K562 (cell line): Measurements from ENCODE around the gene PI4K2A. TPM values are rescaled to one million over a fixed set of nuclear protein-coding genes. Genes with fewer than 3 reads are reported as not detected.
"Not testable (repeated sequence)": the region's sequence is repeated elsewhere in the genome, so short reads cannot be mapped to it uniquely, and the experiment has no call there.

Source experiments
- ATAC-seq: fragments of 200-7000 bp; cut with Tn5 transposase; 3 replicates; pipeline ENCODE4 v1.9.1; 2020; ENCODE audit warnings: moderate library complexity
- BruUV-seq: library from RNA; stranded (reverse); fragments of 400-500 nt; replicated peaks from 2 replicates; lab custom pipeline; 2021; lab: Mats Ljungman, UMichigan
- CTCF ChIA-PET: fragments of 300-600 bp; formaldehyde crosslinking; extraction: SDS; loops from one replicate; lab custom pipeline; 2021; ENCODE audit warnings: low intra/inter-chr PET ratio; lab: Yijun Ruan, JAX
- POLR2A ChIA-PET: fragments of 300-600, 350-650 bp; sonication (Branson Sonifier 250); formaldehyde crosslinking; extraction: SDS; loops from one replicate; lab custom pipeline; 2021; ENCODE audit warnings: antibody characterized with exemption, inconsistent platforms; lab: Yijun Ruan, JAX
- DNase-seq, 4 experiments: peaks; one replicate each; pipeline versions ENCODE4 v3.0.0 to v3.0.0-alpha.2; 2011 to 2018; ENCODE audit warnings: low spot score in 3 of 4, mixed read lengths in 3 of 4; ENCODE audit errors: extremely low read depth in 1 of 4
- FAIRE-seq: peaks from 2 replicates; lab custom pipeline; 2011; peaks lifted over from hg19 to GRCh38; lab: Jason Lieb, UNC
- H2AFZ ChIP-seq: 2 replicates; pipeline ENCODE4 v1.6.0; 2011; ENCODE audit warnings: low read depth, low read length, control low read depth, inconsistent platforms
- H3K27ac ChIP-seq: fragments of 200-600 bp; 3 replicates; pipeline ENCODE4 v1.8.0; 2011; ENCODE audit warnings: low read depth, mild to moderate bottlenecking, control low read depth, inconsistent platforms, low read length, moderate library complexity, mixed read lengths; ENCODE audit errors: extremely low read depth
- H3K27me3 ChIP-seq, 2 experiments: fragments of 300-600 bp in 1 of 2; 2 replicates in 1 of 2; 3 replicates in 1 of 2; pipeline versions ENCODE4 v1.6.0 to v1.8.0; 2011; ENCODE audit warnings: inconsistent platforms in 2 of 2, low read length in 2 of 2, mild to moderate bottlenecking in 1 of 2, mixed read lengths in 1 of 2, moderate library complexity in 1 of 2; ENCODE audit not compliant: control insufficient read depth in 2 of 2, insufficient read depth in 2 of 2
- H3K36me3 ChIP-seq: fragments of 300-600 bp; 3 replicates; pipeline ENCODE4 v1.8.0; 2011; ENCODE audit warnings: mild to moderate bottlenecking, low read length, inconsistent platforms; ENCODE audit not compliant: control insufficient read depth, insufficient read depth
- H3K4me1 ChIP-seq, 2 experiments: fragments of 200-600 bp in 1 of 2; replicated peaks in 1 of 2; 2 replicates in 1 of 2; 3 replicates in 1 of 2; pipeline versions ENCODE4 v1.5.1 to v1.8.0; 2011; ENCODE audit warnings: inconsistent platforms in 2 of 2, low read length in 2 of 2, mild to moderate bottlenecking in 1 of 2, mixed read lengths in 1 of 2, moderate library complexity in 1 of 2; ENCODE audit not compliant: control insufficient read depth in 2 of 2, insufficient read depth in 2 of 2
- H3K4me2 ChIP-seq: 2 replicates; pipeline ENCODE4 v1.6.1; 2011; ENCODE audit warnings: low read length, control low read depth, inconsistent platforms, mixed read lengths; ENCODE audit not compliant: insufficient read depth
- H3K4me3 ChIP-seq: fragments of 200-600 bp; sonication (generic), shearing (Covaris generic); 2 replicates; pipeline ENCODE4 v1.5.1; 2016; ENCODE audit warnings: control low read depth, inconsistent platforms
- H3K79me2 ChIP-seq: fragments of 200-600 bp; 3 replicates; pipeline ENCODE4 v1.8.0; 2011; ENCODE audit warnings: low read length, inconsistent platforms; ENCODE audit not compliant: control insufficient read depth, insufficient read depth
- H3K9ac ChIP-seq, 2 experiments: 2 replicates each; pipeline versions ENCODE4 v1.6.0 to v1.6.1; 2011; ENCODE audit warnings: low read depth in 2 of 2, low read length in 2 of 2, control low read depth in 1 of 2, inconsistent platforms in 1 of 2, mild to moderate bottlenecking in 1 of 2, mixed read lengths in 1 of 2; ENCODE audit not compliant: insufficient read depth in 1 of 2
- H3K9me1 ChIP-seq: one replicate; pipeline ENCODE4 v1.6.0; 2011; ENCODE audit warnings: inconsistent platforms, mild to moderate bottlenecking, low read length, moderate library complexity; ENCODE audit not compliant: control insufficient read depth, insufficient read depth
- H3K9me3 ChIP-seq: replicated peaks from 2 replicates; pipeline ENCODE4 v1.5.1; 2011; ENCODE audit warnings: low read depth, low read length, inconsistent platforms; ENCODE audit not compliant: control insufficient read depth, insufficient read depth
- H4K20me1 ChIP-seq: replicated peaks from 2 replicates; pipeline ENCODE4 v1.6.1; 2011; ENCODE audit warnings: low read length, inconsistent platforms, mixed read lengths; ENCODE audit not compliant: control insufficient read depth, insufficient read depth
- RFX1 ChIP-seq: fragments of 450-650 bp; IDR thresholded peaks from 2 replicates; pipeline ENCODE4 v1.6.1; 2016; ENCODE audit warnings: mild to moderate bottlenecking, moderate library complexity
- RFX7 ChIP-seq: fragments of 250-450 bp; sonication (Bioruptor Pico); IDR thresholded peaks from 2 replicates; pipeline ENCODE4 v1.5.1; 2021; ENCODE audit warnings: mild to moderate bottlenecking
- WGBS: fragments of 100-300 bp; shearing (Covaris generic); methylation state at CpG from one replicate; pipeline ENCODE4 v1.1.6; 2016; ENCODE audit warnings: low coverage, mixed read lengths; ENCODE audit not compliant: insufficient coverage; ENCODE audit errors: missing lambda C conversion rate; 5-methylcytosine and 5-hydroxymethylcytosine counted together
- in situ Hi-C: fragments of 300-500 bp; cut with MboI; formaldehyde crosslinking; loops from 4 replicates; pipeline ENCODE4 v1.15.0; 2018; ENCODE audit warnings: inconsistent platforms, mixed read lengths
- intact Hi-C: fragments of 100-400 bp; cut with micrococcal nuclease; formaldehyde crosslinking; loops from 2 replicates; pipeline ENCODE4 v1.14.2; 2022
- polyA plus RNA-seq, 8 experiments: library from polyadenylated mRNA; depleted of rRNA in 4 of 8; stranded (reverse) in 5 of 8; unstranded in 3 of 8; fragments of >200 nt; fragmentation: Nextera tagmentation in 2 of 8; fragmentation: Illumina TruSeq in 1 of 8; extraction: Ambion mirVana in 2 of 8; extraction: Trizol in 1 of 8; gene quantifications; 2 replicates each; pipeline versions ENCODE4 v1.2.1 to v1.2.3, GENCODE V29; 2011 to 2014; ENCODE audit warnings: inconsistent platforms in 1 of 8, missing spikeins in 1 of 8
- total RNA-seq, 7 experiments: library from RNA; depleted of rRNA in 6 of 7; stranded (reverse); fragments of >200 nt in 6 of 7; fragmentation: Illumina TruSeq in 2 of 7; extraction: Trizol in 2 of 7; gene quantifications; 2 replicates each; pipeline versions ENCODE4 v1.2.1 to v1.2.3, GENCODE V29; 2011 to 2021; ENCODE audit warnings: low replicate concordance in 1 of 7
- TF ChIP-seq, protein P1 (sequence below): fragments of 200-800 bp; sonication (Bioruptor generic); IDR thresholded peaks from 2 replicates; pipeline ENCODE4 v1.6.1; 2017; ENCODE audit warnings: missing genetic modification characterization, missing compliant biosample characterization
- TF ChIP-seq, protein P2 (sequence below): IDR thresholded peaks from 2 replicates; pipeline ENCODE4 v1.6.1; 2016; ENCODE audit warnings: missing genetic modification characterization, missing compliant biosample characterization

The PI4K2A gene
- total and polyA plus RNA-seq, 9 of the 15 experiments (the other 6 are each of a cell fraction or from before 2014, with no cell fraction given): 4.4 to 28.4 (median 16.5) TPM

GRCh38 chr10:97635577-97635976 is 4.9 kb upstream of the PI4K2A start (continued):
- TF ChIP-seq, protein P1, sequence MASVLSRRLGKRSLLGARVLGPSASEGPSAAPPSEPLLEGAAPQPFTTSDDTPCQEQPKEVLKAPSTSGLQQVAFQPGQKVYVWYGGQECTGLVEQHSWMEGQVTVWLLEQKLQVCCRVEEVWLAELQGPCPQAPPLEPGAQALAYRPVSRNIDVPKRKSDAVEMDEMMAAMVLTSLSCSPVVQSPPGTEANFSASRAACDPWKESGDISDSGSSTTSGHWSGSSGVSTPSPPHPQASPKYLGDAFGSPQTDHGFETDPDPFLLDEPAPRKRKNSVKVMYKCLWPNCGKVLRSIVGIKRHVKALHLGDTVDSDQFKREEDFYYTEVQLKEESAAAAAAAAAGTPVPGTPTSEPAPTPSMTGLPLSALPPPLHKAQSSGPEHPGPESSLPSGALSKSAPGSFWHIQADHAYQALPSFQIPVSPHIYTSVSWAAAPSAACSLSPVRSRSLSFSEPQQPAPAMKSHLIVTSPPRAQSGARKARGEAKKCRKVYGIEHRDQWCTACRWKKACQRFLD (CRISPR knock-in tag): no peak
- TF ChIP-seq RFX7 (CRISPR knock-in tag) (no peak), RFX1 (no peak)

DNA sequence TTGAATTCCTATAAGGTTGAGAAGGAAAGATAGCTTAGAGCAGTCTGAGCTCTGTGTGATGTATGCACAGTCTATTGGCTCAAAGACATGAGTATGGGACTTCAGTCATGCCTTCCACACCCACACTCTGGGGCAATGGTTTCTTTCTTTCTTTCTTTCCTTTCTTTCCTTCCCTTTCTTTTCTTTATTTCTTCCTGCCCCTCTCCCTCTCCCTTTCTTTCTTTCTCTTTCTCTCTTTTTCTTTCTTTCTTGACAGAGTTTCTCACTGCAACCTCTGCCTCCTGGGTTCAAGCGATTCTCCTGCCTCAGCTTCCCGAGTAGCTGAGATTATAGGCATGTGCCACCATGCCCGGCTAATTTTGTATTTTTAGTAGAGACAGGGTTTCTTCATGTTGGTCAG is 1.4 kb upstream of the PI4K2A start:
- CTCF ChIA-PET, FAIRE-seq: not testable (repeated sequence)

More for the DNA sequence above, 1.4 kb upstream of the PI4K2A start:
- POLR2A ChIA-PET: interaction anchor here (0.7 kb wide), 1 partner anchor 14 kb away, joined by 5 read pairs; no protein-coding TSS in a partner anchor
- H3K4me3 ChIP-seq, H3K36me3 ChIP-seq, H3K27me3 ChIP-seq, in situ Hi-C loops, H3K27ac ChIP-seq, H4K20me1 ChIP-seq, H3K4me2 ChIP-seq, H3K9me1 ChIP-seq, H3K9me3 ChIP-seq, DNase-seq, ATAC-seq: not testable (repeated sequence)
- Histone ChIP-seq H3K79me2 (peaks cover 26% of the 10 kb centered on the region), H2AFZ (0 out of 2 replicates have a peak overlapping the region, but pooled peaks have one; percentile 44)
- TF ChIP-seq, protein P2, sequence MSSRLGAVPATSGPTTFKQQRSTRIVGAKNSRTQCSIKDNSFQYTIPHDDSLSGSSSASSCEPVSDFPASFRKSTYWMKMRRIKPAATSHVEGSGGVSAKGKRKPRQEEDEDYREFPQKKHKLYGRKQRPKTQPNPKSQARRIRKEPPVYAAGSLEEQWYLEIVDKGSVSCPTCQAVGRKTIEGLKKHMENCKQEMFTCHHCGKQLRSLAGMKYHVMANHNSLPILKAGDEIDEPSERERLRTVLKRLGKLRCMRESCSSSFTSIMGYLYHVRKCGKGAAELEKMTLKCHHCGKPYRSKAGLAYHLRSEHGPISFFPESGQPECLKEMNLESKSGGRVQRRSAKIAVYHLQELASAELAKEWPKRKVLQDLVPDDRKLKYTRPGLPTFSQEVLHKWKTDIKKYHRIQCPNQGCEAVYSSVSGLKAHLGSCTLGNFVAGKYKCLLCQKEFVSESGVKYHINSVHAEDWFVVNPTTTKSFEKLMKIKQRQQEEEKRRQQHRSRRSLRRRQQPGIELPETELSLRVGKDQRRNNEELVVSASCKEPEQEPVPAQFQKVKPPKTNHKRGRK: peak; percentile 81
- TF ChIP-seq, all 486 proteins: peak for 1; not testable (repeated sequence) for 485
- WGBS: no CpG with 5 or more reads among the region's 3 CpGs
- H3K9ac ChIP-seq, H3K4me1 ChIP-seq, intact Hi-C loops, BruUV-seq: not testable (repeated sequence)
